Testis (tissue), 3 donors: ENCODE results near the gene DYNLT5. TPM values are rescaled to one million over a fixed set of nuclear protein-coding genes. Genes with fewer than 3 reads are reported as not detected.

Experiments
- DNase-seq: peaks from one replicate; pipeline ENCODE4 v3.0.0-alpha.2; 2019
- H3K27ac ChIP-seq, 2 donors: fragments of 200-600 bp; sonication (generic); one replicate each; pipeline ENCODE4 v1.5.1; 2019
- H3K27me3 ChIP-seq: fragments of 200-600 bp; sonication (generic); one replicate; pipeline ENCODE4 v1.5.1; 2019
- H3K36me3 ChIP-seq: fragments of 200-600 bp; sonication (generic); one replicate; pipeline ENCODE4 v1.5.1; 2017; ENCODE audit warnings: low read depth; ENCODE audit errors: missing control alignments
- H3K4me1 ChIP-seq: fragments of 200-600 bp; sonication (generic); one replicate; pipeline ENCODE4 v1.5.1; 2019
- H3K4me3 ChIP-seq, 2 donors: fragments of 200-600 bp; sonication (generic); one replicate each; pipeline ENCODE4 v1.5.1; 2017 to 2019
- H3K9me3 ChIP-seq: fragments of 200-600 bp; sonication (generic); one replicate; pipeline ENCODE4 v1.5.1; 2017
- POLR2A ChIP-seq: fragments of 450-650 bp; IDR thresholded peaks from one replicate; pipeline ENCODE4 v1.6.1; 2017; ENCODE audit warnings: antibody characterized with exemption, mild to moderate bottlenecking, moderate library complexity
- WGBS, 2 donors: methylation state at CpG; one replicate each; pipeline ENCODE4 v1.1.5; 2018; 5-methylcytosine and 5-hydroxymethylcytosine counted together
- intact Hi-C: fragments of 100-400 bp; cut with DNase I; formaldehyde crosslinking; loops from one replicate; pipeline ENCODE4 v1.15.1; 2023; ENCODE audit warnings: low total_unique reads
- polyA plus RNA-seq: library from polyadenylated mRNA; stranded (reverse); fragments of 350-450 nt; fragmentation: Illumina TruSeq; extraction: RNeasy Lipid Tissue Mini Kit (QIAGEN cat#74804); gene quantifications from one replicate; pipeline ENCODE4 v1.2.3, GENCODE V29; 2014; ENCODE audit warnings: low read depth, low replicate concordance; ENCODE audit not compliant: insufficient read depth
- total RNA-seq, 2 donors: library from RNA; depleted of rRNA; stranded (reverse); fragments of >200 nt; gene quantifications; one replicate each; pipeline ENCODE4 v1.2.3, GENCODE V29; 2016
- TF ChIP-seq, protein P1 (sequence below), 3 experiments: fragments of 450-650 bp in 2 of 3; fragments of 200-600 bp in 1 of 3; sonication (generic) in 1 of 3; IDR thresholded peaks; one replicate each; pipeline ENCODE4 v1.5.1; 2016 to 2019; ENCODE audit warnings: antibody characterized with exemption in 3 of 3, mild to moderate bottlenecking in 2 of 3, moderate library complexity in 1 of 3

Gene DYNLT5
- total and polyA plus RNA-seq, 3 donors from 2014 or later = 1.6 TPM; not detected in 2

DNA sequence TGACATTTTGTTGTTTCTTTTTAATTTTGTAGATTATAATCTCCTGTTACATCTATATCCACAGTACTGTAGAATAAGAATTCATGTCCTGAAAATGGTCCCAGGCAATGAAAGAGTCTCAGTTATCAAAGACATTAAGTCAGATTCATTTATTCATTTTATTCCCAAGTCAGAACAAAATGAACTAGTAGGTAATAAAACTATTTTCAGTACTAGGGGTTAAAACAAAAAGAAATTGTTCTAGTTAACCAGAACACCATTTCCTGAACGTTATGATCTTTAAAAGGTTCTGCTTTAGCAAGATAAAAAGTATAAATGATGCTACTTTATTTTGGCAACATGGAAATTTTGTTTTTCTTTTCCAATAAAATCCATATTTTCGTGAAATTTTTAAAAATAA, 6.8 kb upstream of the DYNLT5 start:
- Histone ChIP-seq H3K27ac (no peak overlapping the region), H3K36me3 (no peaks in the 10 kb centered on the region), H3K27me3 (no peaks in the 10 kb centered on the region), H3K4me1 (no peaks in the 10 kb centered on the region), H3K9me3 (no peaks in the 10 kb centered on the region), H3K4me3 (no peak overlapping the region)
- no peak for TF ChIP-seq POLR2A
- TF ChIP-seq, protein P1, sequence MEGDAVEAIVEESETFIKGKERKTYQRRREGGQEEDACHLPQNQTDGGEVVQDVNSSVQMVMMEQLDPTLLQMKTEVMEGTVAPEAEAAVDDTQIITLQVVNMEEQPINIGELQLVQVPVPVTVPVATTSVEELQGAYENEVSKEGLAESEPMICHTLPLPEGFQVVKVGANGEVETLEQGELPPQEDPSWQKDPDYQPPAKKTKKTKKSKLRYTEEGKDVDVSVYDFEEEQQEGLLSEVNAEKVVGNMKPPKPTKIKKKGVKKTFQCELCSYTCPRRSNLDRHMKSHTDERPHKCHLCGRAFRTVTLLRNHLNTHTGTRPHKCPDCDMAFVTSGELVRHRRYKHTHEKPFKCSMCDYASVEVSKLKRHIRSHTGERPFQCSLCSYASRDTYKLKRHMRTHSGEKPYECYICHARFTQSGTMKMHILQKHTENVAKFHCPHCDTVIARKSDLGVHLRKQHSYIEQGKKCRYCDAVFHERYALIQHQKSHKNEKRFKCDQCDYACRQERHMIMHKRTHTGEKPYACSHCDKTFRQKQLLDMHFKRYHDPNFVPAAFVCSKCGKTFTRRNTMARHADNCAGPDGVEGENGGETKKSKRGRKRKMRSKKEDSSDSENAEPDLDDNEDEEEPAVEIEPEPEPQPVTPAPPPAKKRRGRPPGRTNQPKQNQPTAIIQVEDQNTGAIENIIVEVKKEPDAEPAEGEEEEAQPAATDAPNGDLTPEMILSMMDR (IDR thresholded peaks at IDR 0.05) = no peak
- DNase-seq = no peak
- intact Hi-C loops = no loop called here
- WGBS, 2 donors = 30 to 55% methylated on average over 2 of the region's 2 CpGs

DNA sequence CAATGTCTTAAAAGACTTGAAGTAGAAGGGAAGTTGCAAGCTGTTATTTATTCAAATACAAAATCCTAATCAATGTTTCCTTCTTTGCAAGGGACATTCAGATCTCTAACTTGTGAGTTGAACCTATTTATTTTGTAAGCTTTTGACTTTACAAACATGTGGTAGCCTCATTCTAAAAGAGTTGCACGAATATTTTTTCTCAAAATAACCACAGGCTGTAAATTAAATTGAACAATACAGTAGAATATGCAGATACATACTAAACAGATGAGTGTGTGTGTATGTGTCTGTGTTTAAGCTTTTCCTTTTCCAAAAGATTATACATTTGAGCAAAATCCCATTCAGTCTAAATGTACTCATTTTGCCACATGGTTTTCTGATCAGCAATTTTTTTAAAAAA, 4.8 kb upstream of the DYNLT5 start:
- Histone ChIP-seq H3K9me3 (no peaks in the 10 kb centered on the region), H3K27me3 (no peaks in the 10 kb centered on the region), H3K4me1 (no peaks in the 10 kb centered on the region), H3K27ac (no peak overlapping the region), H3K4me3 (no peak overlapping the region), H3K36me3 (no peaks in the 10 kb centered on the region)
- intact Hi-C loops = no loop called here
- TF ChIP-seq, protein P1 (IDR thresholded peaks at IDR 0.05) = no peak
- no peak for TF ChIP-seq POLR2A
- DNase-seq = no peak
- 38 to 41% methylated on average over 1 of the region's 1 CpG for WGBS, 2 donors

DNA sequence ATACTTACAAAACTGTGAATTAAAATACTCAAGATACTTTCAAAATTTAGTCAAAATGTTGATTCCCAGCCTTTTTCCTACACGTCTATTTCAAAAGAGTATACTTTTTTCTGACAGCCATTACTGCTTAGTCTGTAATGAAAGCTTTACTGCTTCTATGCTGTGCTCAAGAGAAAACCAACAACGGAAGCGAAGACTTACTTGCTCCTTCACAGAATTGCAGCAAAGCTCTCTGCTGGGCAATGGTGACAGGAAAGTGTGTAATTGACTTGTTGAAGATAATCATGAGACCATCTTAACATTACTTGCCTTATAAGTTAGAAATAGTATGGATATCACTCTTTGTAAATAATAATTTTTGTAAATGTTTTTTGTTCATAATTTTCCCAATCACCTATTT, 1.7 kb upstream of the DYNLT5 start:
- TF ChIP-seq, protein P1 (IDR thresholded peaks at IDR 0.05) = no peak
- no peaks in the 10 kb centered on the region for H3K36me3 ChIP-seq
- intact Hi-C loops = no loop called here
- DNase-seq = no peak
- H3K27me3 ChIP-seq = no peaks in the 10 kb centered on the region
- H3K9me3 ChIP-seq = no peaks in the 10 kb centered on the region
- H3K4me3 ChIP-seq = no peak overlapping the region
- H3K27ac ChIP-seq = no peak overlapping the region
- no peaks in the 10 kb centered on the region for H3K4me1 ChIP-seq
- WGBS, 2 donors = 85 to 88% methylated on average over 3 of the region's 3 CpGs

DNA sequence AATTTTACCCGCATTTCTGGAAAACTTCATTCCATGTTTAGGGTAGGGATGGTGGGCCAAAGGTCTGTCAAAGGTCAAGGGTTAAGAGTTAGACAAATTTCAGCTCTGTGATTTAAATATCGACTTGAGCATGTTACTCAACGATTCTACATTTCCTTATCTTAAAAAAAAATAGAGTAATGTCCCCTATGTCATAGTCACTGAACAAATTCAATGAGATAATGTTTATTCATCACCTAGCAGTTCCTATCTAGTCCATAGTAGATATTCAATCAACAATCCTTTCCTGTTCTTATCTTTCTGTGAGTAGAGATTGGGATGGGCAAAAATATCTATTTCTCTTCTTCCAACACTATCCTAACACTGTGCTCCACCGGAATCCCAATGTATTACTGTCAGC, 1.1 kb upstream of the DYNLT5 start:
- intact Hi-C loops = no loop called here
- no peak for DNase-seq
- H3K4me1 ChIP-seq = no peaks in the 10 kb centered on the region
- WGBS, 2 donors = 81 to 82% methylated on average over 4 of the region's 4 CpGs
- no peak for TF ChIP-seq POLR2A
- TF ChIP-seq, protein P1 (IDR thresholded peaks at IDR 0.05) = no peak
- H3K36me3 ChIP-seq = no peaks in the 10 kb centered on the region
- H3K4me3 ChIP-seq = no peak overlapping the region
- no peaks in the 10 kb centered on the region for H3K9me3 ChIP-seq
- H3K27ac ChIP-seq = no peak overlapping the region
- H3K27me3 ChIP-seq = no peaks in the 10 kb centered on the region

DNA sequence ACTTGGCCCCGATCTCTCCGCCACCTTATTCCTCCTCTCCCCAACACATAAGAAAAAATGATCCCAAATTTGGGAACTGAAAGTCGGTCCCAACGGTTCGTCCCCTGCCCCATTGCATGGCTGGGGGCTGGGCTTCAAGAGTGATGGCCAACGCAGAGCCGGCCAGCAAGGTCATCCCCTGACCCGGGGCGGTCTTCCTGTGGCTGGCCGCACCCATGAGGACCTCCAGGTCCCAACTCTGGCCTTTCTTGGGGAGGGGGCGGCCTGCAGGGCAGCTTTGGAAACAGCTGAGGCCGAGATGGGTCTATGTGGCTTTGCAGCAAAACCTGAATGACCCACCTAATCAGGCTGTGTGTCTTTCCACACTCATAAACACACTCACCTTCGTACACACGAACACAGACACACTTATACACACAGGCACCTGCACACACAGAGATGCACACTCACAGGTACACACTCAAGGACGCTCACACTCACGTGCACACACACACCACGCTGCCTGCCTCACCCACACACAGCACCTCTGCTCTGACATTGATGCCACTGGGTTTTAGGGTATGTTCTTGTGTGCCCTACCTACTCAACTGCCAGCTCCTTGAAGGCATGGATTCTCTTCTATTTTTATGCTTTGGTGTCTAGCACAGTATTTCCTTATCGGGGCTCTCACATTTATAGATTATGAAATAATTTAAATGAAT, 562 bp downstream of the DYNLT5 start:
- intact Hi-C loops = no loop called here
- 33 to 48% methylated on average over 15 to 18 of the region's 18 CpGs for WGBS, 2 donors
- DNase-seq = no peak
- Histone ChIP-seq H3K9me3 (no peaks in the 10 kb centered on the region), H3K4me1 (no peaks in the 10 kb centered on the region), H3K27me3 (no peaks in the 10 kb centered on the region), H3K36me3 (no peaks in the 10 kb centered on the region), H3K27ac (no peak overlapping the region), H3K4me3 (peak overlapping the region; percentile 45 to 48)
- TF ChIP-seq, protein P1 (IDR thresholded peaks at IDR 0.05) = no peak
- no peak for TF ChIP-seq POLR2A
